ENCODE measurements around the gene KRTAP10-3. TPM values are rescaled to one million over a fixed set of nuclear protein-coding genes. Genes with fewer than 3 reads are reported as not detected.
"Not testable (repeated sequence)": the region's sequence is repeated elsewhere in the genome, so short reads cannot be mapped to it uniquely, and the experiment has no call there.

KRTAP10-3 gene
- total and polyA plus RNA-seq, 2 donors (not counting 1 experiment from before 2014, with no cell fraction given) = not detected

- Histone ChIP-seq H3K27ac (ENCODE audit: insufficient read depth, low read length) (no peak overlapping the region), H2AFZ (ENCODE audit: low read length) (no peak overlapping the region), H3K4me2 (ENCODE audit: extremely low read depth, insufficient read depth, low read length) (no peak overlapping the region), H3K9ac (ENCODE audit: insufficient read depth, low read length) (no peak overlapping the region), H3K4me1 (ENCODE audit: control insufficient read depth, extremely low read depth, insufficient read depth, low read length) (no peaks in the 10 kb centered on the region), H4K20me1 (ENCODE audit: control insufficient read depth, extremely low read depth, insufficient read depth, low read length) (no peaks in the 10 kb centered on the region), H3K36me3 (ENCODE audit: control insufficient read depth, insufficient read depth, low read length) (no peaks in the 10 kb centered on the region), H3K4me3 (replicated peaks in 1 of 4; ENCODE audit: control extremely low read depth in 1 of 4, insufficient read depth in 1 of 4, low read depth in 3 of 4, low read length in 4 of 4) (no peak overlapping the region), H3K9me3 (ENCODE audit: control insufficient read depth, insufficient read depth, low read depth, low read length) (no peaks in the 10 kb centered on the region), H3K27me3 (ENCODE audit: control insufficient read depth, insufficient read depth, low read length) (no peaks in the 10 kb centered on the region), H3K79me2 (ENCODE audit: control insufficient read depth, insufficient read depth, low read length) (no peaks in the 10 kb centered on the region)
- TF ChIP-seq CTCF (conservative IDR thresholded peaks at IDR 0.05 in 1 of 2, IDR thresholded peaks at IDR 0.05 in 1 of 2; ENCODE audit: low read depth in 1 of 2, low read length in 2 of 2) (no peak), EZH2 (IDR thresholded peaks at IDR 0.05; ENCODE audit: low read length, missing control alignments) (no peak)
- no peak for DNase-seq (ENCODE audit: low read depth in 2 of 2)
Observed at GRCh38 chr21:44582055-44582454, 23.5 kb upstream of the KRTAP10-3 start.

- Histone ChIP-seq H3K4me2 (ENCODE audit: extremely low read depth, insufficient read depth, low read length) (no peak overlapping the region), H3K27me3 (ENCODE audit: control insufficient read depth, insufficient read depth, low read length) (no peaks in the 10 kb centered on the region), H3K36me3 (ENCODE audit: control insufficient read depth, insufficient read depth, low read length) (no peaks in the 10 kb centered on the region), H3K9me3 (ENCODE audit: control insufficient read depth, insufficient read depth, low read depth, low read length) (no peaks in the 10 kb centered on the region), H2AFZ (ENCODE audit: low read length) (no peak overlapping the region), H4K20me1 (ENCODE audit: control insufficient read depth, extremely low read depth, insufficient read depth, low read length) (no peaks in the 10 kb centered on the region), H3K27ac (ENCODE audit: insufficient read depth, low read length) (no peak overlapping the region), H3K4me1 (ENCODE audit: control insufficient read depth, extremely low read depth, insufficient read depth, low read length) (no peaks in the 10 kb centered on the region), H3K4me3 (replicated peaks in 1 of 4; ENCODE audit: control extremely low read depth in 1 of 4, insufficient read depth in 1 of 4, low read depth in 3 of 4, low read length in 4 of 4) (no peak overlapping the region), H3K79me2 (ENCODE audit: control insufficient read depth, insufficient read depth, low read length) (no peaks in the 10 kb centered on the region), H3K9ac (ENCODE audit: insufficient read depth, low read length) (no peak overlapping the region)
- TF ChIP-seq CTCF (conservative IDR thresholded peaks at IDR 0.05 in 1 of 2, IDR thresholded peaks at IDR 0.05 in 1 of 2; ENCODE audit: low read depth in 1 of 2, low read length in 2 of 2) (no peak), EZH2 (IDR thresholded peaks at IDR 0.05; ENCODE audit: low read length, missing control alignments) (no peak)
- DNase-seq (ENCODE audit: low read depth in 2 of 2) = no peak
Observed at GRCh38 chr21:44581158-44581557, 22.6 kb upstream of the KRTAP10-3 start.

GRCh38 chr21:44580231-44580821 lies 21.7 kb upstream of the KRTAP10-3 start, which contains the start of gene KRTAP10-5:
KRTAP10-5 (minus strand) TSS chr21:44580604; CDS start chr21:44580578, 26 bp downstream.
- not testable (repeated sequence) for H3K4me1 ChIP-seq (ENCODE audit: control insufficient read depth, extremely low read depth, insufficient read depth, low read length); H3K36me3 ChIP-seq (ENCODE audit: control insufficient read depth, insufficient read depth, low read length); H3K9ac ChIP-seq (ENCODE audit: insufficient read depth, low read length)

More at GRCh38 chr21:44580231-44580821, 21.7 kb upstream of the KRTAP10-3 start, which contains the start of gene KRTAP10-5:
- H2AFZ ChIP-seq (ENCODE audit: low read length); H3K4me2 ChIP-seq (ENCODE audit: extremely low read depth, insufficient read depth, low read length); H3K27me3 ChIP-seq (ENCODE audit: control insufficient read depth, insufficient read depth, low read length); H4K20me1 ChIP-seq (ENCODE audit: control insufficient read depth, extremely low read depth, insufficient read depth, low read length); H3K9me3 ChIP-seq (ENCODE audit: control insufficient read depth, insufficient read depth, low read depth, low read length); H3K27ac ChIP-seq (ENCODE audit: insufficient read depth, low read length); DNase-seq (ENCODE audit: low read depth in 2 of 2); H3K79me2 ChIP-seq (ENCODE audit: control insufficient read depth, insufficient read depth, low read length); H3K4me3 ChIP-seq (replicated peaks in 1 of 4; ENCODE audit: control extremely low read depth in 1 of 4, insufficient read depth in 1 of 4, low read depth in 3 of 4, low read length in 4 of 4): not testable (repeated sequence)
